SK-MEL-5 (cell line): ENCODE measurements around the gene NOP9. TPM values are rescaled to one million over a fixed set of nuclear protein-coding genes. Genes with fewer than 3 reads are reported as not detected.
A peak's percentile ranks its signal among the peaks of the same experiment; 100 is the strongest.
"Not testable (repeated sequence)": the region's sequence is repeated elsewhere in the genome, so short reads cannot be mapped to it uniquely, and the experiment has no call there.

ENCODE experiments used
- DNase-seq: peaks from one replicate; pipeline ENCODE4 v3.0.0-alpha.2; 2016; ENCODE audit warnings: low read depth, low spot score
- in situ Hi-C: cut with HindIII; loops from 2 replicates; pipeline ENCODE4 v1.10.0; 2016; ENCODE audit warnings: low sequenced_read_pairs, high pct_unique_total_duplicates, low pct_unique_long_range_greater_than_20kb
- total RNA-seq: library from RNA; depleted of rRNA; stranded (reverse); fragments of >200 nt; shearing (Covaris generic); gene quantifications from 2 replicates; pipeline ENCODE4 v1.2.3, GENCODE V29; 2014

The NOP9 gene
- total RNA-seq, 1 experiment from 2014 or later = 22.9 TPM

- DNase-seq = no peak
- in situ Hi-C loops = no loop called here
These were observed 14.9 kb downstream of the NOP9 start for GRCh38 chr14:24314377-24315193.

GRCh38 chr14:24315243-24315806 lies 15.7 kb downstream of the NOP9 start:
- no peak for DNase-seq
- in situ Hi-C loops = no loop called here

GRCh38 chr14:24315807-24316596 lies 16.4 kb downstream of the NOP9 start:
- DNase-seq = no peak
- in situ Hi-C loops = no loop called here

- in situ Hi-C loops = no loop called here
These were observed 16.9 kb downstream of the NOP9 start for GRCh38 chr14:24316597-24316950.

GRCh38 chr14:24317141-24317928 lies 17.7 kb downstream of the NOP9 start:
- in situ Hi-C loops = no loop called here
- no peak for DNase-seq

More at GRCh38 chr14:24316597-24316950, 16.9 kb downstream of the NOP9 start:
- DNase-seq = no peak

- no peak for DNase-seq
- in situ Hi-C loops = no loop called here
These were observed 21.7 kb downstream of the NOP9 start for GRCh38 chr14:24321212-24321975.

GRCh38 chr14:24322672-24323071 lies 23.0 kb downstream of the NOP9 start:
- in situ Hi-C loops = no loop called here

GRCh38 chr14:24323341-24323740 lies 23.7 kb downstream of the NOP9 start:
- DNase-seq = no peak
- in situ Hi-C loops = no loop called here

More at GRCh38 chr14:24322672-24323071, 23.0 kb downstream of the NOP9 start:
- no peak for DNase-seq

- in situ Hi-C loops = no loop called here
These were observed 24.4 kb downstream of the NOP9 start for GRCh38 chr14:24324024-24324423.

GRCh38 chr14:24325041-24325530 lies 25.4 kb downstream of the NOP9 start:
- DNase-seq = no peak
- in situ Hi-C loops = no loop called here

More at GRCh38 chr14:24324024-24324423, 24.4 kb downstream of the NOP9 start:
- no peak for DNase-seq

GRCh38 chr14:24325963-24326362 lies 26.3 kb downstream of the NOP9 start:
- no peak for DNase-seq
- in situ Hi-C loops = no loop called here

- in situ Hi-C loops = no loop called here
- no peak for DNase-seq
These were observed 27.7 kb downstream of the NOP9 start for GRCh38 chr14:24327303-24327702.

GRCh38 chr14:24327914-24328313 lies 28.3 kb downstream of the NOP9 start:
- peak; percentile 23 for DNase-seq
- in situ Hi-C loops = not testable (repeated sequence)

GRCh38 chr14:24329073-24329663 lies 29.5 kb downstream of the NOP9 start:
- DNase-seq = no peak
- in situ Hi-C loops = no loop called here

- in situ Hi-C loops = loop anchor here (10.0 kb wide), 1 partner anchor 95 kb away; the partner anchor contains the start of genes CBLN3 and KHNYN
- no peak for DNase-seq
These were observed 30.1 kb downstream of the NOP9 start for GRCh38 chr14:24329736-24330135.

GRCh38 chr14:24330973-24331674 lies 31.5 kb downstream of the NOP9 start:
- no peak for DNase-seq
- in situ Hi-C loops = loop anchor here (10.0 kb wide), 1 partner anchor 94 kb away; the partner anchor contains the start of genes CBLN3 and KHNYN
